Chondrocyte (in vitro differentiated cells): ENCODE data around the gene ATG4D. TPM values are rescaled to one million over a fixed set of nuclear protein-coding genes. Genes with fewer than 3 reads are reported as not detected.
"Not testable (repeated sequence)": the region's sequence is repeated elsewhere in the genome, so short reads cannot be mapped to it uniquely, and the experiment has no call there.

Experiments
- DNase-seq: peaks from one replicate; pipeline ENCODE4 v3.0.0; 2021; ENCODE audit warnings: mixed read lengths, low spot score
- H3K27ac Mint-ChIP-seq: one replicate; pipeline ENCODE4 v1.8.0; 2021; ENCODE audit warnings: mild to moderate bottlenecking, moderate library complexity, mixed read lengths; ENCODE audit not compliant: unreplicated experiment
- H3K27me3 Mint-ChIP-seq: 2 replicates; pipeline ENCODE4 v1.8.0; 2021; ENCODE audit warnings: low read depth, mixed read lengths
- H3K36me3 Mint-ChIP-seq: 2 replicates; pipeline ENCODE4 v1.8.0; 2021; ENCODE audit warnings: low read depth, mixed read lengths
- H3K4me1 Mint-ChIP-seq: 2 replicates; pipeline ENCODE4 v1.8.0; 2021; ENCODE audit warnings: low read depth, mild to moderate bottlenecking, mixed read lengths
- H3K4me3 Mint-ChIP-seq: one replicate; pipeline ENCODE4 v1.8.0; 2021; ENCODE audit warnings: mild to moderate bottlenecking, moderate library complexity, mixed read lengths; ENCODE audit not compliant: unreplicated experiment
- H3K9me3 Mint-ChIP-seq: 2 replicates; pipeline ENCODE4 v1.8.0; 2021; ENCODE audit warnings: low read depth, mixed read lengths
- CTCF ChIP-seq: fragments of 200-600 bp; sonication (generic); IDR thresholded peaks from 2 replicates; pipeline ENCODE4 v1.5.0; 2021; ENCODE audit warnings: antibody characterized with exemption, mild to moderate bottlenecking, moderate library complexity
- total RNA-seq: library from RNA; stranded (reverse); gene quantifications from 3 replicates; pipeline ENCODE4 v1.2.1, GENCODE V29; 2021

Gene ATG4D
- total RNA-seq, 1 donor from 2014 or later = 23.2 TPM

GRCh38 chr19:10549733-10550132 is 6.0 kb downstream of the ATG4D start:
- no peak for DNase-seq
- no peak overlapping the region for H3K27ac Mint-ChIP-seq
- peaks cover 27% of the 10 kb centered on the region for H3K36me3 Mint-ChIP-seq
- no peak overlapping the region for H3K4me3 Mint-ChIP-seq
- H3K9me3 Mint-ChIP-seq = no peaks in the 10 kb centered on the region
- no peak for TF ChIP-seq CTCF
- no peaks in the 10 kb centered on the region for H3K27me3 Mint-ChIP-seq
- peaks cover 6% of the 10 kb centered on the region for H3K4me1 Mint-ChIP-seq

DNA sequence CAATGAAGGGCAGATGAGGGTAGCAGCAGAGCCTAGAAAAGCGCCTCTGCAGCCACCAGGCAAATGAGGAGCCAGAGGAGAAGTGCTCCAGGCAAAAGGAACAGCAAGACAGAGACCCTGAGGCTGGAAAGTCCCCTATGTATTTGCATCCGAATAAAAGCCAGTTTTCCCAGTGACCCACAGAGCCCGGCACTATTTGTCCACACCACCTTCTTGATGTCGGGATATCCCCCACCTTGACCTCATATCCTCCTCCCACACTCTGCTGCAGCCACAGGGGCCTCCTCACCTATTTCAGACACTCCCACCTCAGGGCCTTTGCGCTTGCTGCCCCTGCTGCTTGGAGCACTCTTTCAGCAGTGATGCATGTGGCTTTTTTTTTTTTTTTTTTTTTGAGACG is 6.6 kb downstream of the ATG4D start:
- H3K9me3 Mint-ChIP-seq = no peaks in the 10 kb centered on the region
- H3K4me3 Mint-ChIP-seq = no peak overlapping the region
- no peaks in the 10 kb centered on the region for H3K4me1 Mint-ChIP-seq
- peaks cover 27% of the 10 kb centered on the region for H3K36me3 Mint-ChIP-seq
- DNase-seq = no peak
- no peaks in the 10 kb centered on the region for H3K27me3 Mint-ChIP-seq
- H3K27ac Mint-ChIP-seq = no peak overlapping the region
- no peak for TF ChIP-seq CTCF

DNA sequence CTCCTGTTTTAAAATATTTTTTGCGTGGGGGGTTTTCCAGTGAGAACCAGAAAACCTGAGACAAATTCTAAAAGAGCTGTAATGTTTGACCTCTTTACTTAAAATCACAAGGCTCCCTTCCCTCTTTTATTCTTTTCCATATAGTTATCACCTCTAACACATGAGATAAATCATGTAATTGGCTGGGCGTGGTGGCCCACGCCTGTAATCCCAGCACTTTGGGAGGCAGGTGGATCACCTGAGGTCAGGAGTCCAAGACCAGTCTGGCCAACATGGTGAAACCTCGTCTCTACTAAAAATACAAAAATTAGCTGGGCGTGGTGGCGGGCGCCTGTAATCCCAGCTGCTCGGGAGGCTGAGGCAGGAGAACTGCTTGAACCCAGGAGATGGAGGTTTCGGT is 7.3 kb downstream of the ATG4D start:
- not testable (repeated sequence) for H3K27ac Mint-ChIP-seq, H3K4me3 Mint-ChIP-seq, H3K27me3 Mint-ChIP-seq, DNase-seq, H3K4me1 Mint-ChIP-seq, H3K9me3 Mint-ChIP-seq
- peaks cover 27% of the 10 kb centered on the region for H3K36me3 Mint-ChIP-seq

DNA sequence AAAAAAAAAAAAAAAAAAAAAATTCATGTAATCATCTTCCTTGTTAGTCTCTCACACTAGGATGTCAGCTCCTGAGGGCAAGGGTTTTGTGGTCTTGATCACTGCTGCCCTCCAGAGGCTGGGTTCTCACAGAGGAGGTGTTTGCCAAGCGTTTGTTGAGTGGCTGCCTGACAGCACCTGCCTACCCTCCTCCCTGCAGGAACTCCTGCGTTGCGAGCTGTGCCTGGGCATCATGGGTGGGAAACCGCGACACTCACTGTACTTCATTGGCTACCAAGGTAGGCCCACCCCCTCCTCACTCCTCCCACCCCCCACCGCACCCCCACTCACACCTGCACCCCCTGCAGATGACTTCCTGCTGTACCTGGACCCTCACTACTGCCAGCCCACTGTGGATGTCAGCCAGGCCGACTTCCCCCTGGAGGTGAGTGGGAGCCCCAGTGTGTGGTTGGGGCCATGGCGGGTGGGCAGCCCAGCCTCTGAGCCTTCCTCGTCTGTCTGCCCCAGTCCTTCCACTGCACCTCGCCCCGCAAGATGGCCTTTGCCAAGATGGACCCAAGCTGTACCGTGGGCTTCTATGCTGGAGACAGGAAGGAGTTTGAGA is 8.1 kb downstream of the ATG4D start:
- peak; percentile 92 for DNase-seq
- peak; percentile 57 for TF ChIP-seq CTCF
- H3K27ac Mint-ChIP-seq = no peak overlapping the region
- peaks cover 27% of the 10 kb centered on the region for H3K36me3 Mint-ChIP-seq
- no peaks in the 10 kb centered on the region for H3K4me1 Mint-ChIP-seq
- H3K4me3 Mint-ChIP-seq = no peak overlapping the region
- H3K9me3 Mint-ChIP-seq = no peaks in the 10 kb centered on the region
- no peaks in the 10 kb centered on the region for H3K27me3 Mint-ChIP-seq

- Mint-ChIP-seq H3K36me3 (peaks cover 25% of the 10 kb centered on the region), H3K27me3 (no peaks in the 10 kb centered on the region), H3K4me1 (no peaks in the 10 kb centered on the region), H3K9me3 (no peaks in the 10 kb centered on the region), H3K27ac (no peak overlapping the region), H3K4me3 (no peak overlapping the region)
- TF ChIP-seq CTCF = no peak
- no peak for DNase-seq
Observed at GRCh38 chr19:10552510-10553053, 8.9 kb downstream of the ATG4D start.

DNA sequence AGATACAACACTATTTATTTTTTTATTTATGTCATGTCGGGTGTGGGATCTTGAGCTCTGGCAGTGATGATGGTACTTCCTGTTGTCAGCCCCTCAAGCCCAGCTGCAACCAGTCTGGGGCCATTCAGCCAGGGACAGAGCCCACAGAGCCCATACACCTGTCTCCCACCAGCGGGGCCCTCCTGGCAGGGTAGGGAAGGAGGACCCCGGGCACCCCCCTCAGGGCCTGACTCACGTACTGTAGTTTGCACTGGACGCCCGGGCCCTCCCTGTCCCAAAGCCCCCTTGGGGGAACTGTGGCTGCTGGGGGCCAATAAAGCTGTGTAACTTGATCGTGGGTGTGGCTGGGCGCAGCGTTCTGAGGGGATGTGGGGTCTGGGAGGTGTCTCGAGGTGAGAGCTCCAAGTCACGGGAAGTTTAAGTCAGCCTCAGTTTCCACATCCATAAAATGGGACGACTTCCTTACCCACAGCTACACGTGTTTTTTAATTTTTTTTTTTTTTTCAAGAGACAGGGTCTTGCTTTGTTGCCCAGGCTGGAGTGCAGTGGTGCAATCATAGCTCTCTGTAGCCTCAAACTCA is 9.5 kb downstream of the ATG4D start:
- Mint-ChIP-seq H3K36me3 (peaks cover 25% of the 10 kb centered on the region), H3K27ac (no peak overlapping the region), H3K9me3 (no peaks in the 10 kb centered on the region), H3K4me1 (no peaks in the 10 kb centered on the region), H3K27me3 (no peaks in the 10 kb centered on the region), H3K4me3 (no peak overlapping the region)
- TF ChIP-seq CTCF = no peak
- no peak for DNase-seq
